NB4 (cell line): Measurements from ENCODE around the gene MRO.

Experiments
- POLR2A ChIP-seq: IDR thresholded peaks from 2 replicates; pipeline ENCODE4 v1.6.1; 2011; ENCODE audit warnings: mild to moderate bottlenecking; ENCODE audit not compliant: insufficient read length; ENCODE audit errors: extremely low read depth
- TF ChIP-seq, protein P1 (sequence below): IDR thresholded peaks from one replicate; pipeline ENCODE4 v1.5.1; 2012; ENCODE audit warnings: low read depth, low read length

DNA sequence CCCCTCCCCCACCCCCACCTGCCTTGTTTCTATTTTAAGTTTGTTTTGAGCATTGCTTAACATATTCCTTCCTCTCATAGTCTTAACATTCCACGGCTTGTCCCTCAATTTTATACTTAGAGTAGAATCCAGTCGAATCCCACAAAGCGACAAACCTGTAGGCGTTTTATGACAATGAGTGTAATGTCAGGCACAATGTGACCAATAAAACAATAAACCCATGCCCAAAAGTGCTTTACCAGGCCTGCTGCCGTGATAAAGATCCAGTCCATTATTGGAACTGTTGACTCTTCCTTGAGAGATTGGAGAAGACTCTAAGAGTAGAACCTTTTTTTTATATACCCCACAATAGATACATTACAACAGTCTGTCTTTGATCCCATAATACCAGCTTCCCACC lies 6.2 kb upstream of the MRO start:
- no peak for TF ChIP-seq POLR2A
- TF ChIP-seq, protein P1, sequence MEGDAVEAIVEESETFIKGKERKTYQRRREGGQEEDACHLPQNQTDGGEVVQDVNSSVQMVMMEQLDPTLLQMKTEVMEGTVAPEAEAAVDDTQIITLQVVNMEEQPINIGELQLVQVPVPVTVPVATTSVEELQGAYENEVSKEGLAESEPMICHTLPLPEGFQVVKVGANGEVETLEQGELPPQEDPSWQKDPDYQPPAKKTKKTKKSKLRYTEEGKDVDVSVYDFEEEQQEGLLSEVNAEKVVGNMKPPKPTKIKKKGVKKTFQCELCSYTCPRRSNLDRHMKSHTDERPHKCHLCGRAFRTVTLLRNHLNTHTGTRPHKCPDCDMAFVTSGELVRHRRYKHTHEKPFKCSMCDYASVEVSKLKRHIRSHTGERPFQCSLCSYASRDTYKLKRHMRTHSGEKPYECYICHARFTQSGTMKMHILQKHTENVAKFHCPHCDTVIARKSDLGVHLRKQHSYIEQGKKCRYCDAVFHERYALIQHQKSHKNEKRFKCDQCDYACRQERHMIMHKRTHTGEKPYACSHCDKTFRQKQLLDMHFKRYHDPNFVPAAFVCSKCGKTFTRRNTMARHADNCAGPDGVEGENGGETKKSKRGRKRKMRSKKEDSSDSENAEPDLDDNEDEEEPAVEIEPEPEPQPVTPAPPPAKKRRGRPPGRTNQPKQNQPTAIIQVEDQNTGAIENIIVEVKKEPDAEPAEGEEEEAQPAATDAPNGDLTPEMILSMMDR = no peak
